ENCODE data around the gene FOXC1.

The FOXC1 gene

DNA sequence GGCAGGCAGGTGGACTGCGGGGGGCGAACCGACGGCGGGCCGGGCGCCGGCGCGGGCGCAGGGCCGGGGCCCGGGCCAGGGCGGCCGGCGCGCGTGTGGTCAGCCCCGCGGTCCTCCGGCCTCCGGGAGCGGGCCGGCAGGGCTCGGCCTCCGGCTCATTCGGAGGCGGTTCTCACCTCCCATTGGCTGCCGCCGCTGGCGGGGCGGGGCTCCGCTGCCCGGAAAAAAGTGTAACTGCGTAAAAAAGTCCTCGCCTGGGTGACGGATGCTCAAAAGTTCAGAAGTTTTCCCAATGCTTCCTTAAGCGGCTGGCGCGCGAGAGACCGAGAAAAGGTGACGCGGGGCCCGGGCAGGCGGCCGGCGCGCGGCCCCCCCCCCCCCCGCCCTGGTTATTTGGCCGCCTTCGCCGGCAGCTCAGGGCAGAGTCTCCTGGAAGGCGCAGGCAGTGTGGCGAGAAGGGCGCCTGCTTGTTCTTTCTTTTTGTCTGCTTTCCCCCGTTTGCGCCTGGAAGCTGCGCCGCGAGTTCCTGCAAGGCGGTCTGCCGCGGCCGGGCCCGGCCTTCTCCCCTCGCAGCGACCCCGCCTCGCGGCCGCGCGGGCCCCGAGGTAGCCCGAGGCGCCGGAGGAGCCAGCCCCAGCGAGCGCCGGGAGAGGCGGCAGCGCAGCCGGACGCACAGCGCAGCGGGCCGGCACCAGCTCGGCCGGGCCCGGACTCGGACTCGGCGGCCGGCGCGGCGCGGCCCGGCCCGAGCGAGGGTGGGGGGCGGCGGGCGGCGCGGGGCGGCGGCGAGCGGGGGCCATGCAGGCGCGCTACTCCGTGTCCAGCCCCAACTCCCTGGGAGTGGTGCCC is at the start of gene FOXC1:
Gene FOXC1 (plus strand): TSS at position 268 of the 849 bp plus-strand sequence. CDS start 531 bp downstream, at position 799.
- DNase-seq = peak; percentile 79

DNA sequence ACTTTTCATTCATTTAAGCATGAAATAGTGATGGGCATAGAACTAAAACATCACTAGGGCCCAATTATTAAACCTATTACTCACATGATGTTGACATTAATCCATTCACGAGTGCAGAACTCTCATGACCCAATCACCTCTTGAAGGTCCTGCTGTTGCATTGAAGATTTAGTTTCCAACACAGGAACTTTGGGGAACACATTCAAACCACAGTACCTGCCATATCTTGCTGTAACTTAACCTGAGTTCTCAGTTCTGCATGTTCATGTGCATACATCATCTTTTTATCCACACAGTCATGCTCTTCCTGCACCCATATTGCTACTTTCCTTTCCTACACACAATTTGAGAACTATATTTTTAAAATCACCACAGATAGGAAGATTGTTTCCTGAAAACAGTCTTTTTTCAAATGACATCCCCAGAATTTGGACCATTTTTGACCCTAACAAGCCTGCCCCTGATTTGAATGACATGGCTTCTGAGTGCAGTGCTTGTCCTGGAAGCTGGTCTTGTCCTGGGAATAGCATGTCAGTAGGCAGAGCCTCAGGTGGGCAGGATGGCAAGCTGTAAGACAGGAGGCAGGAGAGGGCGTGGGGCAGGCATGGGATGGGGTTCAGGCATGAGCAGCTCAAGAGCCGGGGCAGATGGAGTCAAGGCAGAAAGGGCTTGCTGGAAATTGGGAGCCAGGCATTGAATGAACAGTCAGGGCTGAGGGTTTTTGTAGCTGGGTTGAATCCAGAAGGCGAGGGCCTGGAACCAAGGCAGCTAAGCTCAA is 49.2 kb upstream of the FOXC1 start:
- no peak for DNase-seq

- DNase-seq = no peak
Observed at GRCh38 chr6:1561355-1561754, 48.4 kb upstream of the FOXC1 start.

DNA sequence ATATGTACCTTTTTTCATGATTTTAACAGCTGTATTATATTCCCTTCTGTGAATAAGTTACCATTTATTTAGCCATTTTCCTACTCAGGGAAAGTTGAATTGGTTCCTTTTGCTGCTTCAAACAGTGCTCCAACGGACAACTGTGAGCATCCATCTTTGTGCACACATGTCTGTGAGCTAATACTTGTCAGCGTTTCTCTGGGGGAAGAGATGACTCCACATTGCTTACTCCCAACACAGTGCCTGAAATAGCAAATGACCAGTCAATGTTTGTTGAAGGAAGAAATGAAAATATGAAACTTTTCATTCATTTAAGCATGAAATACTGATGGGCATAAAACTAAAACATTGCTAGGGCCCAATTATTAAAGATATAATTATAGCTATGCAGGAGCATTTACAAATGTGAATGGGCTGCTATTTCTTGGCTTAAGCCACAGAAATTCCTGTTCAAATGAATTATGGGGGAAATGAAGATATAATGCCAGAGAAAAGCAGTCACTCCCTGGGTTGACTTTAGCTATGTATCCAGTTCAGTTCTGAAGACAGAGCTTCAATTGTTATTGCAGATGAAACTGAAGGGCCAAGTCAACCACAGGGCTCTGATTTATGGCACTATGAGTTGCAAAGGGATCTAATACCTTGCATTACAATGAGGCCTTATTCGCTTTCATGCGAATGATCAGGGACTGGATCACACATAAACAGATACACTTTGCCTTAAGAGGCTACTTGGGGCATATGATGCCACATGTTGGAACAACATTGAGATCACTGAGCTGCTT is 47.4 kb upstream of the FOXC1 start:
- no peak for DNase-seq

DNA sequence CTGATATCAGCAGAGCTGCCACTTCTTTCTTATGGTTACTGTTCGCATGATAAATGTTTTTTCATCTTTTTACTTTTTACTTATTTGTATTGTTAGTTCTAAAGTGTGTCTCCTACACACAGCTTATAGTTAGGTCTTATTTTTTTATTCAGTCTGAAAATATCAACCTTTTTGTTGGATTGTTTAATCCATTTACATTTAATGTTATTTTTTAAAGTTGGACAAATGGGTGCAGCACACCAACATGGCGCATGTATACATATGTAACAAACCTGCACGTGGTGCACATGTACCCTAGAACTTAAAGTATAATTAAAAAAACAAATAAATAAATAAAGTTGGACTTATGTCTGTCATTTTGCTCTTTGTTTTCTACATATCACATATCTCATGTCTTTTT is 40.3 kb upstream of the FOXC1 start:
- DNase-seq = no peak

- no peak for DNase-seq
Observed at GRCh38 chr6:1570848-1571247, 38.9 kb upstream of the FOXC1 start.

GRCh38 chr6:1572892-1573291 is 36.8 kb upstream of the FOXC1 start:
- DNase-seq = no peak

DNA sequence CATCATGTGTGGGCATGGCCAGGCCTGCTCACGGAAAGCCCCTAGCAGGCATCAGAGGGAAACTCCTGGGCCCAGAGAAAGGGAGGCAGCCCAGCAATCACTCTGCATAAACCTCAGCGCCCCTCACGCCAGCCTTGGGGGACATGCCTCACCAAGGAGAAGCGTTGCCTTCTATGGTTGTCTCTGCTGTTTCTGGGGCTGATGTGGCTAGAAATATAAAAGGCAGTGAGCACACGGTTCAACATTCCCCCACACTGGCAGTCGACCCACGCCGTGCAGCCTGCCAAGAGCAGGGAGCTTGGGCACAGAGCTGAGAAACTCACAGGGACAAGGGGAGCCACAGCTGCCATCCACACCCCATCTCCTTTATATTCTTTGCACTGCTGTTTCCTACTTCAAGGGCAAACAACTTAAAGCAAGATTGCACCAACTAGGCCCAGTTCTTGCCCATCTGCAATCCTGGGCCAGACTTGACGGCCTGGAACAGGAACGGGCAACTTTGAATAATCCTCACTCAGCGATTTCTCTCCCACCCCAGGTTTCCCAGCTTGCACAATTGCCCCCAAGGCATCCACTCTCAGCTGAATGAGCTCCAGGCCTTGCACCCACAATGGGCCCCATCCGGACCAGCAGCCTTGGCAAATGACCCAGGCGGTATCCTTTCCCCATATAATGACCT is 35.5 kb upstream of the FOXC1 start:
- DNase-seq = no peak

DNA sequence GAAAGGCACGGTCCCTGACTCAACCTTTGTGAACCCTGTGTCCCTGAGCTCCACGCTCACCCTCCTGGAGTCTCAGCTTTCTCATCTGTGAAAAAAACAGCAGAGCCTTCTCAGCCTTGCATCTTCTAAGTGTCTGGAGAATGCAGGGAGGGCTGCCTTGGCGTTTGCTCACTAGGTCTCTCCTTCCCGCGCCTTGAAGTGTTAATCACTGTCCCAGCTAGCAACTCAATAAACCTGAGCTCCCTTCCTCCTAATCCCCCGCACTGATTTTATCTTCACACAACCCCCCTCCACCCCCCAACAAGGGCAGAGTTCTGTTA is 34.9 kb upstream of the FOXC1 start:
- no peak for DNase-seq

DNA sequence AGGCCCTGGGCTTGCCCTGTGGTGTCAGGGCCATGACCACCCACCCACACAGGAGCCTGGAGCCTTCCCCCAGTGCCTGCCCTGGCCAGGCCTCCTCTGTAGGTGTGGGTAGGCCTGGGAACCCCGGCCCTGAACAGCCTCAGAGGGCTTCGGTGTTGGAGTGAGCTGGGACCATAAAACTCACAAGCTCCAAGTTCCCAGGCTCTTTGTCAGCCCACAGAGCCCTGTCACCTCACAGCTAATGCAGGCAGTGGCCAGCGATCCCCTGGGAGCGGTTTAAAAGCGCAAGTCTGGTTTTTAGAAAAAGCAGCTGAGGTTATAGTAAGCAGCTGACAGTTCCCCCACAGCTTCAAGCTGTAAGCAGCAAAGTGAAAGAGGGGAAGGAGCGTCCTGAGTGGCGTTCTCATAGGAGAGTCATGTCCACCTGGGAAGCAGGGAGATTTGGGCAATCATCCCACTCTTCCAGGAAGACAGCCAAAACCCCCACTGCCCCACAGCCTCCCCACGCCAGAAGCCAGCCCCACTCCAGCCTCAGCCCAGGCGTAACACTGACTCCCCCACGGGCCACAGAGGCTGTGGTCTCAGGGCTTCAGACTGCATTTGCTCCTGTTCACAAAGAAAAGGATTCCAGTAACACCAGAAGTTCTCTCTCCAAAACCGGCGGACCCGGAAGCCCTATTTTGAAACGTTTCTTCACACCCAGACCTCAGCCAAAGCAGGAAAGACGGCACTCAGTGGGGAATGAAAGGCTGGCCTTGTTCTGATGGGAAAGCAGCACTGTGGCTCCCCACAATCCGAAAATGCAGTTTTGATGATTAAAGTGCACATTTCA is 34.3 kb upstream of the FOXC1 start:
- DNase-seq = no peak

- no peak for DNase-seq
Observed at GRCh38 chr6:1576166-1576565, 33.5 kb upstream of the FOXC1 start.

- no peak for DNase-seq
Observed at GRCh38 chr6:1576711-1577110, 33.0 kb upstream of the FOXC1 start.

DNA sequence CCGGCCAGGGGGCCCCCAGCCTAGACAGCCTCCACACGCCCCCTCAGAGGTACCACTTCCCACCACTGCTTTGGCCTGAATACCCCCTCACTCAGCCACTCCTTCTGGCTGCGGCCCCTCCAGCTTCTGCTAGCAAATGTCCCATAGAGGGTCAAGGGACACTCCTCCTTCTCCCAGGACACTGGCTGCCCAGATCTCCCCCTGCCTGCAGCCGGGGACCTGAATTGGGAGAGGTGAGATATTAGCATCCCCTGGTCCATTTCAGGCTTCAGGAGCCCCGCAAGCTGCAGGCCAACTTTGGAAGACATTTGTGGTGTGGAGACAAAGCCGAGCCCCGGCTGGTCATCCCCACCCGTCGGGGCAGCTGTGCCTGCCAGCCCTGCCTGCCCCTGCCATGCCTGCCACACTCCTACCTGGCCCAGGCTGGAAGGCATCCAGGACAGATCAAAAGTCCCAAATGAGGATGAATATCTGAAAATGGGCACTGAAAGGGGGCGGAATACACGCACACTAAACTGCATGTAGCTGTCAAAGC is 32.5 kb upstream of the FOXC1 start:
- DNase-seq = no peak

GRCh38 chr6:1577896-1578745 is 31.6 kb upstream of the FOXC1 start:
- DNase-seq = no peak

DNA sequence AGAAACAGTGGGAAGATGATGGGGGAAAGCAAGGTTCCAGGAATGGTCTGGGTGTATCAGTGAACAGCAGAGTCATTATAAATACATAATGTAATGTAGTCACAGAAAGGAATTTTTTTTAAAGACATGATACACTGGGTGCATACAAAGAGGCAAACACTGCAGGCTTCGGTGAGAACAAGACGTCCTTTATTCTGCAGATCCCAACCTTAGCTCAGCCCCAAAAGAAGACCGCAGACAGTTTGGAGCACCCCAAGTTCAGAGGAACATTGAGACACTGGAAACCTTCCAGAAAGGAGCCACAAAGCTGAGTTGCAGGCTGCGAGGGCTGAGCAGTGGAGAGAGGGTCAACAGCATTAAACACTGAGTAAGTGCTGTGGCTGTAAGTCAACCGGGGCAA is 30.6 kb upstream of the FOXC1 start:
- no peak for DNase-seq

GRCh38 chr6:1580109-1580508 is 29.6 kb upstream of the FOXC1 start:
- no peak for DNase-seq

GRCh38 chr6:1580585-1580984 is 29.1 kb upstream of the FOXC1 start:
- DNase-seq = no peak

DNA sequence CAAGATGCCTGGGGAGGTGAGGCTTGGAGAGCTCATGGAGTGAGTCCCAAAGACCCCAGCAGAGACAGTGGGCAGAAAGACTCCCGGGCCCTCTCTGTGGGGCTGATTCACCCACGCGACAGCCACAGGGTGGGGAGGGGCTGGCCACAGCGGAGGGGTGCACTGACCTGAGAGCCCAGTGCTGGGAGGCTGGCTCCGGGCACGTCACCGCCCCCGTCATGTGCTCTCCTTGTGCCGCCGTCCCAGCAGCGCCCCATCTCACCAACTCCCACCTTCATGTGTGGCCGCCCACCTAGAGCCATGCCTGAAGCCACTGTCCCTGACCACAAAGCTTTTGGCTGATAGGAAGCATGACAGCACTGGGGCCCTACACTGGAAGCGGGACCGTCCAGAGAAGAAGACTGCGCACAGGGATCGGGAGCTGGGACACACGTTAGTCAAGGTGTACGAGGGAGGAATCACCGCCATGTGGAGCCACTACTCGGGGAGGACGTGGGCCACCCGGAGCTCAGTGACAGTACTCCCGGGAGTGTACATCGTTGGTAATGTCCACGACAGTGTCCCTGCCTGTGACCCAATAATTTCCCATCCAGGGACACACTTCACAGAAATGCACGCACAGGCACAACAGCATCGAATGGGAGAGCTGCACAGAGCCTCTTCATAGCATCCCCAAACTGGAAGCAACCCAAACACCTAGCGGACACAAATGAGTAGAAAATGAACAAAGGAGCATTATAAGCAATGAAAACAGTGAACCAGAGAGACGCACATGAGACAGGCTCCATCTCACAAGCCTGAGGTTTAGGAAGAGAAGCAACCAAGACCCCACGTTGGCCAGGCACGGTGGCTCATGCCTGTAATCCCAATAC is 28.4 kb upstream of the FOXC1 start:
- no peak for DNase-seq

GRCh38 chr6:1584146-1584545 is 25.6 kb upstream of the FOXC1 start:
- DNase-seq = no peak
